MM.1S (cell line): ENCODE data around the gene GRHL3.
"Not testable (repeated sequence)": the region's sequence is repeated elsewhere in the genome, so short reads cannot be mapped to it uniquely, and the experiment has no call there.

Source experiments
- DNase-seq: peaks from one replicate; pipeline ENCODE4 v3.0.0-alpha.2; 2015
- H2AFZ ChIP-seq: fragments of 300-600 bp; sonication (generic); 2 replicates; pipeline ENCODE4 v1.6.0; 2016; ENCODE audit warnings: antibody characterized with exemption, low read length
- H3F3A ChIP-seq: fragments of 300-600 bp; sonication (generic); 2 replicates; pipeline ENCODE4 v1.6.1; 2016; ENCODE audit warnings: mild to moderate bottlenecking, antibody characterized with exemption, low read length, moderate library complexity, mixed read lengths; ENCODE audit not compliant: insufficient read depth
- H3K27ac ChIP-seq: fragments of 300-600 bp; sonication (generic); 2 replicates; pipeline ENCODE4 v1.5.1; 2016; ENCODE audit warnings: mild to moderate bottlenecking, low read length
- H3K27me3 ChIP-seq: fragments of 300-600 bp; sonication (generic); replicated peaks from 2 replicates; pipeline ENCODE4 v1.6.0; 2016; ENCODE audit warnings: low read length; ENCODE audit not compliant: insufficient read depth
- H3K36me3 ChIP-seq: fragments of 300-600 bp; sonication (generic); replicated peaks from 2 replicates; pipeline ENCODE4 v1.6.1; 2016; ENCODE audit warnings: mild to moderate bottlenecking, low read length, mixed read lengths; ENCODE audit not compliant: insufficient read depth
- H3K4me1 ChIP-seq: fragments of 300-600 bp; sonication (generic); 2 replicates; pipeline ENCODE4 v1.6.1; 2016; ENCODE audit warnings: low read length, mixed read lengths
- H3K4me2 ChIP-seq: fragments of 300-600 bp; sonication (generic); 2 replicates; pipeline ENCODE4 v1.6.0; 2016; ENCODE audit warnings: low read depth, low read length
- H3K4me3 ChIP-seq: fragments of 300-600 bp; sonication (generic); 2 replicates; pipeline ENCODE4 v1.5.1; 2016; ENCODE audit warnings: low read length, mixed read lengths
- H3K79me2 ChIP-seq: fragments of 300-600 bp; sonication (generic); 2 replicates; pipeline ENCODE4 v1.6.1; 2016; ENCODE audit warnings: mixed run types, low read length, mixed read lengths
- H3K9ac ChIP-seq: fragments of 300-600 bp; sonication (generic); 2 replicates; pipeline ENCODE4 v1.6.1; 2016; ENCODE audit warnings: low read length, mixed read lengths
- H3K9me2 ChIP-seq: fragments of 300-600 bp; sonication (generic); replicated peaks from 2 replicates; pipeline ENCODE4 v1.6.1; 2016; ENCODE audit warnings: mild to moderate bottlenecking, low read length, mixed read lengths; ENCODE audit not compliant: insufficient read depth
- H3K9me3 ChIP-seq: fragments of 300-600 bp; sonication (generic); replicated peaks from 2 replicates; pipeline ENCODE4 v1.6.1; 2016; ENCODE audit warnings: mild to moderate bottlenecking, low read length, mixed read lengths; ENCODE audit not compliant: insufficient read depth
- H4K20me1 ChIP-seq: fragments of 300-600 bp; sonication (generic); 2 replicates; pipeline ENCODE4 v1.6.1; 2016; ENCODE audit warnings: mild to moderate bottlenecking, low read length, moderate library complexity, mixed read lengths; ENCODE audit not compliant: insufficient read depth
- EZH2 ChIP-seq: fragments of 300-600 bp; sonication (generic); optimal IDR thresholded peaks from 2 replicates; pipeline ENCODE3; 2017; ENCODE audit warnings: low read depth, mild to moderate bottlenecking, antibody characterized with exemption, low read length, mixed read lengths
- EZH2phosphoT487 ChIP-seq: fragments of 300-600 bp; sonication (generic); IDR thresholded peaks from 2 replicates; pipeline ENCODE4 v1.6.1; 2018; ENCODE audit warnings: antibody characterized with exemption, low read length
- TF ChIP-seq, protein P1 (sequence below): fragments of 300-600 bp; sonication (generic); IDR thresholded peaks from 2 replicates; pipeline ENCODE4 v1.5.1; 2016; ENCODE audit warnings: antibody characterized with exemption, low read length, mixed read lengths

GRHL3 gene

DNA sequence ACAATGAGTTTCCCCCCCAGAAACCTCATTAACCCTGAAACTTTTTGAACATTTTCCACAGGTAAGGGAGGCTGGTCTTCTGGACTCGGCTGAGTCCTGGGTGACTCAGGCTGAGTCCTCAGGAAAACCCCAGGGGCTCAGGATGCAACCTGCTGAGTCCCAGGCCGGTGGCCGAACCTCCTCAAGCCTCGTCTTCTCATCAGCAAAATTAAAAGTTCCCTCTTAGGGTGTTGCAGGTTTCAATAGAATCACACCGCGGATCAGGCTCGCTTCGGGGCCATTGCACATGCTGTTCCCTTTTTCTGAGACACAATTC is 35.0 kb upstream of the GRHL3 start:
- no peaks in the 10 kb centered on the region for H3K9me3 ChIP-seq
- no peak overlapping the region for H3K4me3 ChIP-seq
- H4K20me1 ChIP-seq: no peaks in the 10 kb centered on the region
- H3K9ac ChIP-seq: no peak overlapping the region
- no peaks in the 10 kb centered on the region for H3F3A ChIP-seq
- H3K4me2 ChIP-seq: no peak overlapping the region
- DNase-seq: no peak
- H2AFZ ChIP-seq: no peak overlapping the region
- H3K27ac ChIP-seq: no peak overlapping the region
- TF ChIP-seq, protein P1, sequence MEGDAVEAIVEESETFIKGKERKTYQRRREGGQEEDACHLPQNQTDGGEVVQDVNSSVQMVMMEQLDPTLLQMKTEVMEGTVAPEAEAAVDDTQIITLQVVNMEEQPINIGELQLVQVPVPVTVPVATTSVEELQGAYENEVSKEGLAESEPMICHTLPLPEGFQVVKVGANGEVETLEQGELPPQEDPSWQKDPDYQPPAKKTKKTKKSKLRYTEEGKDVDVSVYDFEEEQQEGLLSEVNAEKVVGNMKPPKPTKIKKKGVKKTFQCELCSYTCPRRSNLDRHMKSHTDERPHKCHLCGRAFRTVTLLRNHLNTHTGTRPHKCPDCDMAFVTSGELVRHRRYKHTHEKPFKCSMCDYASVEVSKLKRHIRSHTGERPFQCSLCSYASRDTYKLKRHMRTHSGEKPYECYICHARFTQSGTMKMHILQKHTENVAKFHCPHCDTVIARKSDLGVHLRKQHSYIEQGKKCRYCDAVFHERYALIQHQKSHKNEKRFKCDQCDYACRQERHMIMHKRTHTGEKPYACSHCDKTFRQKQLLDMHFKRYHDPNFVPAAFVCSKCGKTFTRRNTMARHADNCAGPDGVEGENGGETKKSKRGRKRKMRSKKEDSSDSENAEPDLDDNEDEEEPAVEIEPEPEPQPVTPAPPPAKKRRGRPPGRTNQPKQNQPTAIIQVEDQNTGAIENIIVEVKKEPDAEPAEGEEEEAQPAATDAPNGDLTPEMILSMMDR: no peak
- no peaks in the 10 kb centered on the region for H3K79me2 ChIP-seq
- H3K27me3 ChIP-seq: no peaks in the 10 kb centered on the region
- H3K4me1 ChIP-seq: no peaks in the 10 kb centered on the region
- no peaks in the 10 kb centered on the region for H3K36me3 ChIP-seq
- no peaks in the 10 kb centered on the region for H3K9me2 ChIP-seq

DNA sequence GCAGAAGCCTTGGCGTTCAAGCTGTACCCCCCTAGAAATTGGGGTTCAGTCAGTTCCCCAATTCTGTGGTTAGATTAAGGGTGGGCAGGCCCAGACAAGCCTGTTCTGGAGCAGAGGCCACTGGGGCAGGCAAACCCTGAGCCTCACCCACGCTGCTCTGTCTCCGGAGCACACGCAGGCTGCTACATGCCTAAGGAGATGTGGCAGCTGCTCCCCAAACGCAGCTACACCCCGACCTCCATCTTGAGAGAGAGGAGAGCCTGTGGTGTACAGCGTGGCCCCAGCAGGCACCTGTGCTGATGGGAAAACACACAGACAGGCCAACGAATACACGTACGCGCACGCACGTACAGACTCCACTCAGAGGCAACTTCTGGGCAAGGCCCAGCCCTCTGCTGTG is 33.9 kb upstream of the GRHL3 start:
- no peak overlapping the region for H3K27ac ChIP-seq
- DNase-seq: no peak
- no peaks in the 10 kb centered on the region for H3K4me1 ChIP-seq
- no peak overlapping the region for H3K4me2 ChIP-seq
- H3F3A ChIP-seq: no peaks in the 10 kb centered on the region
- H3K9ac ChIP-seq: no peak overlapping the region
- H3K36me3 ChIP-seq: no peaks in the 10 kb centered on the region
- no peaks in the 10 kb centered on the region for H3K9me2 ChIP-seq
- no peak overlapping the region for H3K4me3 ChIP-seq
- no peaks in the 10 kb centered on the region for H4K20me1 ChIP-seq
- H2AFZ ChIP-seq: no peak overlapping the region
- no peaks in the 10 kb centered on the region for H3K9me3 ChIP-seq
- no peaks in the 10 kb centered on the region for H3K79me2 ChIP-seq
- TF ChIP-seq, protein P1: no peak
- H3K27me3 ChIP-seq: no peaks in the 10 kb centered on the region

DNA sequence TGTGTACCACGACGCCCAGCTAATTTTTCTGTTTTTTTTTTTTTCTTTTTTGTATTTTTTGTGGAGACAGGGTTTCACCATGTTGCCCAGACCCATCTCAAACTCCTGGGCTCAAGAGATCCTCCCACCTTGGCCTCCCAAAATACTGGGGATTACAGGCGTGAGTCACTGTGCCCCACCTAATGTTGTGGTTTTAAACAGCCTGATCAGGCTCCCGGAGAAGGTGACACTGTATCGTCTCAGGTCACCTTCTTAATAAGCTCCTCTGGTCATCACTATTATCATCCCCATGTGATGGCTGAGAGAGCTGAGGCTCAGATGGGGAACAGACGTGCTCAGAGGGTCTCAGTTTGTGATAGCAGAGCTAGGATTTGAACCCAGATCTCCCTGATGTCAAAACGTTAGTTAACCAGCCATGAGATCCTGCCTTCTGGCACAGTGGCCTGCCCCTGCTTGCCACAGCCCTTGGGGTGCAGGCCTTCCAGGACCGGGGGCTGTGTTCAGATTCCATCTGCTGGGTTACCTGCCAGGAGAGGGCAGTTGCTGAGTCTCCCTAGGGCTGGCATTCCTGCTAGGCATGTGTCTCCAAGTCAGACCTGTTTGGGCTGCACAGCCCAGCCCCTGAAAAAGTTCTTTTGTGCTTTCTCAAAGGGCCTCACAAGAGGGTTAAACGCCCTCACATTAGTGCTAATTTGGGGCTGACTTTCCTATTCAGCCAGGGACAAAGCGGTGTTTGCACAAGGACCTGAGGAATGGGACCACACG is 32.7 kb upstream of the GRHL3 start:
- Histone ChIP-seq H3K9me3 (no peaks in the 10 kb centered on the region), H3K36me3 (no peaks in the 10 kb centered on the region), H3K4me2 (no peak overlapping the region), H3K9ac (no peak overlapping the region), H3K9me2 (no peaks in the 10 kb centered on the region), H3K4me1 (no peaks in the 10 kb centered on the region), H3K27ac (no peak overlapping the region), H3K4me3 (no peak overlapping the region), H3K79me2 (no peaks in the 10 kb centered on the region), H4K20me1 (no peaks in the 10 kb centered on the region), H3K27me3 (no peaks in the 10 kb centered on the region), H3F3A (no peaks in the 10 kb centered on the region), H2AFZ (no peak overlapping the region)
- no peak for DNase-seq
- TF ChIP-seq, protein P1: no peak
- no peak for TF ChIP-seq EZH2
- no peak for TF ChIP-seq EZH2phosphoT487

DNA sequence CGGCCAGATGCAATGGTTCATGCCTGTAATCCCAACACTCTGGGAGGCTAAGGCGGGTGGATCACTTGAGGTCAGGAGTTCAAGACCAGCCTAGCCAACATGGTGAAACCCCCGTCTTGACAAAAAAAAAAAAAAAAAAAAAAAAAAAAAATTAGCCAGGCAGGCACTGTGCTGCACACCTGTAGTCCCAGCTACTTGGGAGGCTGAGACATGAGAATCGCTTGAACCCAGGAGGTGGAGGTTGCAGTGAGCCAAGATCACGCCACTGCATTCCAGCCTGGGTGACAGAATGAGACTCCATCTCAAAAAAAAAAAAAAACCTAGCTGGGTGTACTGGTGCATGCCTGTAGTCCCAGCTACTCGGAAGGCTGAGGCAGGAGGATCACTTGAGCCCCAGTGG is 31.4 kb upstream of the GRHL3 start:
- H3K36me3 ChIP-seq, H3K4me1 ChIP-seq: not testable (repeated sequence)

More for the DNA sequence above, 31.4 kb upstream of the GRHL3 start:
- H4K20me1 ChIP-seq, H3K79me2 ChIP-seq, H3K9me3 ChIP-seq, H3K9ac ChIP-seq, H3K4me3 ChIP-seq, H3F3A ChIP-seq, H3K27me3 ChIP-seq, DNase-seq, H3K27ac ChIP-seq, H3K9me2 ChIP-seq, H2AFZ ChIP-seq, H3K4me2 ChIP-seq: not testable (repeated sequence)
